ENCODE results near the gene KCNH3.

The KCNH3 gene

GRCh38 chr12:49559011-49559675 is 20.3 kb downstream of the KCNH3 start:
- in situ Hi-C loops (cut with MboI; ENCODE audit: low sequenced_read_pairs): no loop called here

DNA sequence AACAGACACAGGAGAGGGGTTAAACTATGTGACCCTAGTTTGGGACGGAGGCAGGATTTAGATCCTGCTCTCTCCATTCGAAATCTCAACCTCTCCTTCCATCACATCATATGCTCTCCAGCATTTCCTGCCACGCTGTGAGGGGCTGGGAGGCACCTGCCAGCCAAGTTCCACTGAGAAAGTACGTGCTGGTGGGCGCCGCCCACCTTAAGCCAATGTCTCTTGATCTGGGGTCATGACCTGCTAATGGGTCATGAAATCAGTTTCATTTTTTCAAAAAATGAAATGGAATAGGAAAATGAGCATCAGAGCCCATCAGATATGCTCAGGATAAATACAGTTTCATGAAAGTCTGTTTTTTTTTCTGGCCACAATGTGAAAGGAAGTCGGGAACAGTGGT is 21.9 kb downstream of the KCNH3 start:
- in situ Hi-C loops (cut with MboI; ENCODE audit: low sequenced_read_pairs): no loop called here

DNA sequence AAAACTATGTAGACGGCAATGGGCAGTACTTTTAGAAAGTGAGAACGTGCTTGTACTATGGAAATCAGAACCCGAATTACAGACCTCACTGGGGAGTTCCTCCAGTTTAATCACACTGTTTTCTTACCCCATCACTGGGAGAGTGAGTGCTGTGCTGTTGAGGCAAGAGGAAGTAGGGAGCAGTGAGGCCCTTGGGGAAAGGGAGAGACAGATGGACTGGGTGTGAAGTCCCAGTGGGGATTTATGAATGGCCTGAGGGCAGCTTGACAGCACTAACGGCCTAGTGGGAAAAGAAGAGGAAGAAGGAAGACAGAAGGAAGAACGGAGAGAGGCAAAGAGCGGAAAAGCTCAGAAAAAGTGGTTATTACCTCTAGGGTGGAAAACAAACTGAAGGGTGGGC is 23.4 kb downstream of the KCNH3 start:
- in situ Hi-C loops (cut with MboI; ENCODE audit: low sequenced_read_pairs): no loop called here

GRCh38 chr12:49562831-49563230 is 24.0 kb downstream of the KCNH3 start:
- in situ Hi-C loops (cut with MboI; ENCODE audit: low sequenced_read_pairs): no loop called here

GRCh38 chr12:49563951-49564685 is 25.3 kb downstream of the KCNH3 start:
- in situ Hi-C loops (cut with MboI; ENCODE audit: low sequenced_read_pairs): no loop called here

DNA sequence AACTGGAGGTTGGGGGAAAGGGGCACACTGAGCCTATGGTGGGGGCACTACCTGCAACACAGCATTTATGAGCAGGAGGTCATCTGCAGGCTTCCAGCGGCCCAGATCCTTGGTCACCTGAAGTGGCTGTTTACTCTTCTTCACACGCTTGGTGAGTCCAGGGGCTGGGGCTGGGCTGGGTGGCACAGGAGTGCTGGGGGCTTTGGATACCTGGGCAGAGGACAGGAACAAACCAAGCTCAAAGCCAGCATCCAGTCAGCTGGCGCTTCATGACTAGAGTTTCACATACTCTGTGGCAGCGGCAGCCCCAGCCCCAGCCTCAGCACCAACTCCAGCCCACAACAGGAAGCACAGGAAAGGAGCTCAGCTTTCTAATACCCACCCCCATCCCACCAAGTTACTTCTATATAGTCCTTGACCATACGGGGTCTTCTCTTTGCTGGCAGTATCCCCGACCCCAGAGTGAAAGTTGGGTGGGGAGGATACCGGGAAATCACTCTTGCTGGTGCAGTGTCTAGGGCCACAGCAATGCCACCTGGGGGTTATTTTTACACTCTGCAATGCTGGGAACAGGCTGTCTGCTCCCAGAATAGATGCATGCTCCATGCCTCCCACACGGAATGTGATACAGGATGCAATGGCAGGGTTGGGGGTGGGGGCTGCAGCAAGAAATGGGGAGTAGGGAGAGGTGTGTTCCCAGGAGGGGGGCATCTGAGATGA is 26.0 kb downstream of the KCNH3 start:
- in situ Hi-C loops (cut with MboI; ENCODE audit: low sequenced_read_pairs): no loop called here

DNA sequence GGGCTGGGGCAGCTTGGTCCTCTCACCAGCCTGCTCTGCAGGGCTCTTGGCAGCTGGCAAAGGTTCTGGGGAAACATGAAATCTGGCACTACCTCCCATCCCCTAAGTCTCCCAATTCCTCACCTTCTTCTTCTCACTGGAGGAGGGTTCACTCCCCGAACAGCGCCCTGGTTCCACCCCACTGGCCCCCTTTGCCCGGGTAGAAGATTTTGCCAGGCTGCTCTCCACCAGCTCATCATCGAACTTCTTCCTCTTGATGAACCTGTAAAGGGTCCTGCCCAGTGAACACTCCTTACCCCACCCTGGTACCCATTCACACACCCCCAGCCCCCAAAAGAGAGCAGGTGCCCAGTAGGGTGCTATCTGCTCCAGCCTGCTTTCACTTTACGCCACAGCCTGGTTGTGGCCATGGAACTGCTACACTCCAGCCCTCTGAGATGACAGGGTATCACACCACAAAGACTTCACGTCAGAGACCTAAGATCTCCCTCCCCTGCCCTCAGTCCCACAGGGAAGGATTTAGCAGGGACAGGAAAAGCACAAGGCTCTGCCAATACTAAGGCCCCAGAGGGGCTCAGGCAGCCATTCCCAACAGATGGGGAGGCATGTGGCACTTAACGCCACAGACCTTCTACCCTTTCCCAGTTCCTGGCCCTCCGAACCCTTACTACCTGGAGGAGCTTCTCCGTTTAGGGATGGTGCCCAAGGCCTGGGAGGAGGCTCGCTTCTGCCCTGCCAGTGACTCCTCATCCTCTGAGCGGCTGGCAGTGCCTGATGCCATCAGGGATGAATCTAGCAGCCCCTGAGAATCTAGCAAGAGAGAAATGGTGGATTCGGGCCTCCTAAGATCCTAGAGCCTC is 26.8 kb downstream of the KCNH3 start:
- in situ Hi-C loops (cut with MboI; ENCODE audit: low sequenced_read_pairs): no loop called here

DNA sequence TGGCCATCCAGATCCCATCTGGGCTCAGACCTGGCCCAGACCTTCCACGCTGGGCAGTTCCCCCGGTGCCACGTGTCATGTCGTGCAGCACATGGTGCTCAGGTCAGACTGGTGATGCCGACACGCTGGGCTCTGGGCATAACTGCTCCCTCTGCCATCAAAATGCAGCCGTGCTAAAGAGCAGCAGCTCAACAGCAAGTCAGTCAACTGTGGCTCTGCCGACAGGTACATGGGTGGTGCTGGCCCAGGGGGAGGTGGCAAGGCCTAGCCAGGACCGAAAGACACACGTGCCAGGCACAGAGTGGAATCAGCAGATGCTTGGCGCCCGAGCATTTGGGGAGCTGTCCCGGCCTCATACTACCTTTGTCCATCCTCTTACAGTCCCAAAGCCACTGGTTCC is 27.5 kb downstream of the KCNH3 start:
- in situ Hi-C loops (cut with MboI; ENCODE audit: low sequenced_read_pairs): no loop called here

- in situ Hi-C loops (cut with MboI; ENCODE audit: low sequenced_read_pairs): no loop called here
These were observed 28.4 kb downstream of the KCNH3 start for GRCh38 chr12:49567302-49567610.

DNA sequence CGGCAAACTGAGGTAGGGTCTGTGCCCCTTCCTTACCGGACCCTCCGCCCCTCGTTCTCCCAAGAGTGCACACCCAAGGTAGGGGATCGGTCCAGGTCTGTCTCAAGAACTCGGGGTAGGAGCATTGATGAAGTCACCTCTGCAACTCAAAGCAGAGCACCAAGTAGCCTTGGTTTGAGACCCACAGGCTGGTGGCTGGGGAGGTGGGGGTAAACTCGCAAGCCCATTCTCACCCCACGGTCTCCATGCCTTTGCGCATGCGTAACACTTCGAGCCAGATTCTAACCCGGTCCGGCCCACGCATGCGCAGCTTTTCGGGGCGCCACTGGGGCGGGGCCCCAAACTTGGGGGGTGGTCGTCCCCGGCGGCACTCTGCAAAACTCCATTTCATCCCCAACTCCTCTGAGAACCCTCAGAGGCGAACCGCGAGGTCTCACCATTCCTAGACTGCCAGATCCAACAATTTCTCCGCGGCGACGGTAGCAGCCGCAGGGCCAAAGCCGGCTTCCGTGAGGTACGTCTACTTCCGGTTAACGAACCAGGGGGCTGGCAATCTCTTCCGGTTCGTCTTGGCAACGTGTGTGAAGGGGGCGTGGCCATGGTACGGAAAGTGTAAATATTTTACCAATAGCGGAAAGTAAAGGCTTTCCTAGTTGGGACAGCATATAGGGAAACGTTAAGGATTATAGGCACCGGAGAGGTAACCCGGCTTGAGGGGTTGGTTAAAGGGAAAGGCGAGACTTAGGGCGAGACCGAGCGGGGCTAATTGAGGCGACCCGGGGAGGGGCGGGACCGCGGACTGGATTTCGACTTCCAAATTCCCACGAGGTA is 29.0 kb downstream of the KCNH3 start, which contains the start of gene MCRS1:
Gene MCRS1, minus strand, starts transcription at position 532 of the 831 bp plus-strand sequence. CDS start 1,411 bp downstream, outside the sequence.
- in situ Hi-C loops (cut with MboI; ENCODE audit: low sequenced_read_pairs): no loop called here

- in situ Hi-C loops (cut with MboI; ENCODE audit: low sequenced_read_pairs): no loop called here
These were observed 29.8 kb downstream of the KCNH3 start for GRCh38 chr12:49568442-49569162.

DNA sequence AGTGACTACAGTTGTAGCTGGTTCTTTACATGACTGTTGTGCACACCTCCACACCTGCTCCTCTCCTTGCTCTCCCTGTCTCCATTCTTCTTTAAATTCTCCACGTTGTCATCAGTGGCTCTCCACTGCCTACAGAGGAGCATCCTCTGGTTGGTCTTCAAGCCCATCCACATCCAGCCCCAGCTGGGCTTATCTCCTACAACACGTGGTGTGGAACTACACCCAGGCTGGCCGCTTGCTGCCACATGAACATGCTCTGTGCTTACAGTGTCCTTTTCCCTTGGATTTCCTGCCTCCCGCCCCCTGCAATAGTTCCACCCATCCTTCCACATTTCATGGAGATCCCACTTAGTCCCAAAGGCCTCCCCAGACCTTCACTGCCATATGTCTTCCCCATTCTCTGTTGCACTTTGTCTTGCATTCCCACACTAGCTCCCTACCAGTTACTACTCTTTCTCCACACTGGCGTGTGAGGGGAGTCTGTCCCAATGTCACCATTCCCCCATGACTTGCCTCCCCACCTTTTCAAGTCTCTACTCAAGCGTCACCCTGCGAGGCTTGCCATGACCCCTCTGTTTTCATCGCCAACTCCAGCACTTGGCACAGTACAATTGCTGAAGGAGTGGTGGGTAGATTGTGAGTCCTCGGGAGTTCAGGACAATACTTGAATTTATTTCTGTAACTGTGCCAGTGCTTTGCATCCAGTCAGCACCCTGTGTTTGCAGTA is 38.9 kb downstream of the KCNH3 start:
- in situ Hi-C loops (cut with MboI; ENCODE audit: low sequenced_read_pairs): no loop called here

DNA sequence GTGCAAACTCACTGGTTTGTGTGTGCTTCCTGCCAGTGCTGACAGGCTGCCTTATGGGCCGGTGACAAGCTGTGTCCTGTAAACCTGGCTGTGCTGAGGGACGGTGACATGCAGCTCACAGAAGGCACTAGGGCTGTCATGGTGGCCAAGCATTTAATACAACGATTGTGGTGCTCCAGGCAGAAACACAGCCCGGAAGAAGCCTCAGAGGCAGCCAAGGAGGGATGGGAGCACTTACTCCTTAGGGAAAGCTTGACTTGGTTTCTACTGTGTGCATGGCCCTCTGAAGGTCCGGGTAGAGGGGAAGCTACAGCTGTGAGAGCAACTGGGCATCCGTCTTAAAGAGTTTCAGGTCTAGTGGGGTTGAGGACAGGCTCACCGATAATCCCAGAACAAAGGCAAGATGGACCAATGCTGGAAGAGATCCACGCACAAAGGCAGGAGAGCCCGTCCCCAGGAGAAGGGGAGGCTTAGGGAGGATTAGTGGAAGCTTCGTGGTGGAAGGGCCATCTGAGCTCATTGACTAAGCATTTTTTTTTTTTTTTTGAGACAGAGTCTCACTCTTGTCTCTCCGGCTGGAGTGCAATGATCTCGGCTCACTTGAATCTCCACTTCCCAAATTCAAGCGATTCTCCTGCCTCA is 39.8 kb downstream of the KCNH3 start:
- in situ Hi-C loops (cut with MboI; ENCODE audit: low sequenced_read_pairs): no loop called here

DNA sequence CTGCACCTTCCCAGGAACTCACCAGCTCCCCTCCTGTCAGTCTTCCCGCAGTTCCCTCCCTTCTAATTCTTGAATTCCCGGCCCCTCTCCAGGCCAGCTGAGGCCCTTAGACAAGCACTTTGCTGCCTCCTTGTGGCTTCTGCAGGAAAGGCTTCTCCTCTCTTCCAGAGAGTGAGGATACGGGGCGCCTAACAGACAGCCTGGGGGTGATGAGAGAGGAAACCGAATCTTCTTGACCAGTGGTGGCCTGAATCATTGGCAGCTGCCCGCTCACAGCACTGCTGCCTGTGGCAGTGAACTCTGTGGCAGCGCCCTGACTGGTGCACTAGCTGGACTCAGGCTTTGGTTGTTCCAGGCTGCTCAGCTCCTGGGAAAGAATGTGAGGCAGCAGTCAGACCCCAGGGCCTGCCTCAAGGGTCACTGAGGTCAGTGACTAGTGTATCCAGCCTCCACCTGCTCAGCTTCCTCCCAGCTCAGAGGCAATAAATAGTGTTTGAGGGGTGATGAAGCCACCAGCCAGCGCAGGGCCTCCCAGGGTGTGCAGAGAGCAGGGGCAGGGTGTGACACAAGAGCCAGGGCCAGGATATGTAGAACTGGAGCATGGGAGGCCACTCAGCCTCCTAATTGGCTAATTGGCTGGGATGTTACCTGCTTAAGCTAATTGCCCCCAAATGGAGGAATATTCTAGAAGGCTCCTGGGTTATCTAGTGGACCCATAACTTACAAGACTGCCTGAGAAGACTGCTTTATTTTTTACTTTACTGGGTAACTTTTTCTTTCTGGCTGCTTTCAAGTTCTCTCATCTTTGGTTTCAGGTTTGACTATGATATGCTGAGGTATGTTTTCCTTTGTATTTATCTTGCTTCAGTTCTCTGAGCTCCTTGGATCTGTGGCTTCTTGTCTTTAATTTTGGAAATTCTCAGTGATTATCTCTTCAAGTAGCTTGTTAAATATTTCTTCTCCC is 42.0 kb downstream of the KCNH3 start:
- in situ Hi-C loops (cut with MboI; ENCODE audit: low sequenced_read_pairs): no loop called here

- in situ Hi-C loops (cut with MboI; ENCODE audit: low sequenced_read_pairs): no loop called here
These were observed 43.4 kb downstream of the KCNH3 start for GRCh38 chr12:49582201-49582600.

- in situ Hi-C loops (cut with MboI; ENCODE audit: low sequenced_read_pairs): no loop called here
These were observed 44.0 kb downstream of the KCNH3 start for GRCh38 chr12:49582850-49583249.

- in situ Hi-C loops (cut with MboI; ENCODE audit: low sequenced_read_pairs): no loop called here
These were observed 44.7 kb downstream of the KCNH3 start for GRCh38 chr12:49583366-49584094.

Data from HL-60/S4 treated with retinoic acid at 250 ng/mL for 4 days and 3 days (cell line).